ENCODE data around the gene EPAS1.

- TF ChIP-seq POLR2A (IDR thresholded peaks at IDR 0.05; ENCODE audit: borderline replicate concordance, extremely low read depth, insufficient read depth, insufficient read length) (no peak), EZH2 (IDR thresholded peaks at IDR 0.05) (no peak), RAD21 (IDR thresholded peaks at IDR 0.05; ENCODE audit: low read depth) (no peak), CTCF (IDR thresholded peaks at IDR 0.05 in 2 of 3, conservative IDR thresholded peaks at IDR 0.05 in 1 of 3; ENCODE audit: borderline replicate concordance in 1 of 3, insufficient read depth in 1 of 3, low read depth in 2 of 3, low read length in 2 of 3) (no peak), EZH2phosphoT487 (IDR thresholded peaks at IDR 0.05; ENCODE audit: borderline replicate concordance) (no peak), POLR2AphosphoS5 (IDR thresholded peaks at IDR 0.05; ENCODE audit: low read depth, low read length) (no peak), SRF (IDR thresholded peaks at IDR 0.05; ENCODE audit: low read depth) (no peak), MAX (IDR thresholded peaks at IDR 0.05) (no peak), FOSL1 (IDR thresholded peaks at IDR 0.05; ENCODE audit: low read depth) (no peak), JUND (IDR thresholded peaks at IDR 0.05) (no peak), ZBTB33 (IDR thresholded peaks at IDR 0.05; ENCODE audit: extremely low read depth, insufficient replicate concordance, low read length) (no peak)
- TF ChIP-seq, protein P1, sequence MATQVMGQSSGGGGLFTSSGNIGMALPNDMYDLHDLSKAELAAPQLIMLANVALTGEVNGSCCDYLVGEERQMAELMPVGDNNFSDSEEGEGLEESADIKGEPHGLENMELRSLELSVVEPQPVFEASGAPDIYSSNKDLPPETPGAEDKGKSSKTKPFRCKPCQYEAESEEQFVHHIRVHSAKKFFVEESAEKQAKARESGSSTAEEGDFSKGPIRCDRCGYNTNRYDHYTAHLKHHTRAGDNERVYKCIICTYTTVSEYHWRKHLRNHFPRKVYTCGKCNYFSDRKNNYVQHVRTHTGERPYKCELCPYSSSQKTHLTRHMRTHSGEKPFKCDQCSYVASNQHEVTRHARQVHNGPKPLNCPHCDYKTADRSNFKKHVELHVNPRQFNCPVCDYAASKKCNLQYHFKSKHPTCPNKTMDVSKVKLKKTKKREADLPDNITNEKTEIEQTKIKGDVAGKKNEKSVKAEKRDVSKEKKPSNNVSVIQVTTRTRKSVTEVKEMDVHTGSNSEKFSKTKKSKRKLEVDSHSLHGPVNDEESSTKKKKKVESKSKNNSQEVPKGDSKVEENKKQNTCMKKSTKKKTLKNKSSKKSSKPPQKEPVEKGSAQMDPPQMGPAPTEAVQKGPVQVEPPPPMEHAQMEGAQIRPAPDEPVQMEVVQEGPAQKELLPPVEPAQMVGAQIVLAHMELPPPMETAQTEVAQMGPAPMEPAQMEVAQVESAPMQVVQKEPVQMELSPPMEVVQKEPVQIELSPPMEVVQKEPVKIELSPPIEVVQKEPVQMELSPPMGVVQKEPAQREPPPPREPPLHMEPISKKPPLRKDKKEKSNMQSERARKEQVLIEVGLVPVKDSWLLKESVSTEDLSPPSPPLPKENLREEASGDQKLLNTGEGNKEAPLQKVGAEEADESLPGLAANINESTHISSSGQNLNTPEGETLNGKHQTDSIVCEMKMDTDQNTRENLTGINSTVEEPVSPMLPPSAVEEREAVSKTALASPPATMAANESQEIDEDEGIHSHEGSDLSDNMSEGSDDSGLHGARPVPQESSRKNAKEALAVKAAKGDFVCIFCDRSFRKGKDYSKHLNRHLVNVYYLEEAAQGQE (IDR thresholded peaks at IDR 0.05; ENCODE audit: low read depth) = no peak
These were observed 32.8 kb upstream of the EPAS1 start for GRCh38 chr2:46264447-46264846.

All from HCT116 (cell line).